GM06990 (cell line): ENCODE results near the gene AOX1.

Experiments used
- DNase-seq: peaks from one replicate; pipeline ENCODE4 v3.0.0-alpha.2; 2011; ENCODE audit not compliant: insufficient read length; ENCODE audit errors: extremely low read depth
- H3K27me3 ChIP-seq: replicated peaks from 2 replicates; pipeline ENCODE4 v1.6.0; 2011; ENCODE audit warnings: low read length; ENCODE audit not compliant: control insufficient read depth, insufficient read depth
- H3K36me3 ChIP-seq: 2 replicates; pipeline ENCODE4 v1.5.1; 2011; ENCODE audit warnings: low read length; ENCODE audit not compliant: control insufficient read depth, insufficient read depth
- H3K4me3 ChIP-seq: replicated peaks from 2 replicates; pipeline ENCODE4 v1.5.1; 2011; ENCODE audit warnings: low read depth, mild to moderate bottlenecking, control low read depth, low read length
- CTCF ChIP-seq: IDR thresholded peaks from 2 replicates; pipeline ENCODE4 v1.5.1; 2011; ENCODE audit warnings: low read length, control low read depth, mild to moderate bottlenecking, inconsistent platforms; ENCODE audit not compliant: insufficient read depth, poor library complexity, severe bottlenecking

AOX1 gene

GRCh38 chr2:200618590-200619021 is 32.8 kb downstream of the AOX1 start:
- Histone ChIP-seq H3K36me3 (no peaks in the 10 kb centered on the region), H3K27me3 (no peaks in the 10 kb centered on the region), H3K4me3 (no peak overlapping the region)
- DNase-seq: no peak
- TF ChIP-seq CTCF: no peak

DNA sequence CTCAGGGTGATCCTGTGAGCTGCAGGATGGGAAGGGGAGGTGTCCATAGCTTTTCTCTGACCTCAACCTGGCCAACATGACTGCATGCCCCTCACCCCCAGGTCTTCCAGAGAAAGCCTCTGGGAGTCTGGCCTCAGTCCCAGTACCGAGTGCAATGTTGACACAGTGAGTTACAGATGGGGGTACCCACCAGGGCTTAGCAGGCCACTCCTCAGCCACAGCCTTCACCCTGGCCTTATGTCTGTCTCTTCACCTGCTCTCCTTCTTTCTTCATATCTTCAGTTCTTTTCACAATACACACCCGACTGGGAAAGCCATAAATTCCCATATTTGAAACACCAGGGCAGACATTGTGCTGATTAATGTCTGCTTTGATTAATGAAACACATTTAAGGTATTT is 33.5 kb downstream of the AOX1 start:
- no peak for DNase-seq
- H3K36me3 ChIP-seq: no peaks in the 10 kb centered on the region
- H3K4me3 ChIP-seq: no peak overlapping the region
- no peaks in the 10 kb centered on the region for H3K27me3 ChIP-seq
- TF ChIP-seq CTCF: no peak

DNA sequence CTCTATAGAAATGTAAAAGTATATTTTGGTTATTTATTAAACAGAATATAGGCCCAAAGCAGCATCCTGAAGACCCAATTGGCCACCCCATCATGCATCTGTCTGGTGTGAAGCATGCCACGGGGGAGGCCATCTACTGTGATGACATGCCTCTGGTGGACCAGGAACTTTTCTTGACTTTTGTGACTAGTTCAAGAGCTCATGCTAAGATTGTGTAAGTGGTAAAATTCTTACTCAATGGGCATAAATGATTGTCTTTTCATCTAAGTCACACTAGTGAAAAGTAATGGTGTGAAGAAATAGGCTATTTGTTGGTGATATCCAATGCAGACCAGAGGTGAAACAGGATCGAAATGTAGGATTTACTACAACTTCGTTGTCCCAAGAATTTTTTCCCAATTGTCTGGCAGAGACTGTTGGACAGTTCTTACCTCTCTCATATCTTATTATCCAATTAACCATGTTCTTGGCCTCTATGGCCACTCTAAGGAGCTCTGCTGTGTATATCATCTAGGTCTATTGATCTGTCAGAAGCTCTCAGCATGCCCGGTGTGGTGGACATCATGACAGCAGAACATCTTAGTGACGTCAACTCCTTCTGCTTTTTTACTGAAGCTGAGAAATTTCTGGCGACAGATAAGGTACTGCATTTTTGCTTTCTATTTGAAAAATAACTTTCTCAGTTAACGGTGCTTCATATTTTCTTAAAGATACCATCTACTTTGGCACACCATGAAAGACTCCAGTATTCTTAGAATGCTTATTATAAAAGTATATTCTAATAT is 35.0 kb downstream of the AOX1 start:
- H3K4me3 ChIP-seq: no peak overlapping the region
- no peak for TF ChIP-seq CTCF

GRCh38 chr2:200622106-200622505 is 36.3 kb downstream of the AOX1 start:
- TF ChIP-seq CTCF: no peak
- no peak for DNase-seq
- H3K27me3 ChIP-seq: no peaks in the 10 kb centered on the region
- no peak overlapping the region for H3K4me3 ChIP-seq
- H3K36me3 ChIP-seq: no peaks in the 10 kb centered on the region

More for the DNA sequence above, 35.0 kb downstream of the AOX1 start:
- H3K36me3 ChIP-seq: no peaks in the 10 kb centered on the region
- no peaks in the 10 kb centered on the region for H3K27me3 ChIP-seq
- DNase-seq: no peak

DNA sequence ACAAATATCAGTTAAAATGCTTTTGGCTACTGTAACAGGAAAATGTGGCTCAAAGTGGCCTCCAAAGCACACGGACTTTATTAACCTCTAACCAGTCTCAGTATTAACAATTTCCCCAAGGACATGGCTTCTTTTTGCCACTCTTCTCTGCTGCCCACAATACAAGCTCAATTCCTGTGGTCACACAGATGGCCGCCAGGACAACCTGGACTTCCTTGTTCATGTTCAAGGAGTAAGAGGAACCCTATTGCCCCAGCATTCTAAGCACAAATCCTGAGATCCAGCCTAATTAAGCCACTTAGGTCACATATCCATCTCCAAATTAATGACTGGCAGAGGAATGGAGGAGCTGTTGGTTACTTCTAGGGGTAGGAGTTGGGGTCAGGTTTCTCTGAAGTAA is 38.2 kb downstream of the AOX1 start:
- TF ChIP-seq CTCF: no peak
- H3K27me3 ChIP-seq: no peaks in the 10 kb centered on the region
- DNase-seq: no peak
- H3K4me3 ChIP-seq: no peak overlapping the region
- no peaks in the 10 kb centered on the region for H3K36me3 ChIP-seq

GRCh38 chr2:200624658-200625057 is 38.8 kb downstream of the AOX1 start:
- Histone ChIP-seq H3K27me3 (no peaks in the 10 kb centered on the region), H3K4me3 (no peak overlapping the region), H3K36me3 (no peaks in the 10 kb centered on the region)
- TF ChIP-seq CTCF: no peak
- DNase-seq: no peak
